Measurements from ENCODE around the gene TAS2R50.

TAS2R50 gene

GRCh38 chr12:10968765-10969456 lies 17.8 kb downstream of the TAS2R50 start:
- H3K27ac Mint-ChIP-seq = no peak overlapping the region
- H3K27me3 Mint-ChIP-seq (ENCODE audit: low read depth) = no peaks in the 10 kb centered on the region
- no peaks in the 10 kb centered on the region for H3K4me1 Mint-ChIP-seq (ENCODE audit: low read depth)
- no peak overlapping the region for H3K4me3 Mint-ChIP-seq
- H3K9me3 Mint-ChIP-seq = no peaks in the 10 kb centered on the region
- H3K36me3 Mint-ChIP-seq (ENCODE audit: low read depth) = peaks cover 7% of the 10 kb centered on the region

GRCh38 chr12:10967409-10967808 lies 19.3 kb downstream of the TAS2R50 start:
- Mint-ChIP-seq H3K9me3 (no peaks in the 10 kb centered on the region), H3K36me3 (ENCODE audit: low read depth) (peaks cover 2% of the 10 kb centered on the region), H3K4me1 (ENCODE audit: low read depth) (no peaks in the 10 kb centered on the region), H3K27ac (no peak overlapping the region), H3K4me3 (no peak overlapping the region), H3K27me3 (ENCODE audit: low read depth) (no peaks in the 10 kb centered on the region)

- Mint-ChIP-seq H3K27ac (no peak overlapping the region), H3K9me3 (no peaks in the 10 kb centered on the region), H3K27me3 (ENCODE audit: low read depth) (no peaks in the 10 kb centered on the region), H3K4me1 (ENCODE audit: low read depth) (no peaks in the 10 kb centered on the region), H3K4me3 (no peak overlapping the region), H3K36me3 (ENCODE audit: low read depth) (peaks cover 2% of the 10 kb centered on the region)
Measured at GRCh38 chr12:10966314-10966713, 20.4 kb downstream of the TAS2R50 start.

- Mint-ChIP-seq H3K27ac (no peak overlapping the region), H3K4me3 (no peak overlapping the region), H3K27me3 (ENCODE audit: low read depth) (no peaks in the 10 kb centered on the region), H3K36me3 (ENCODE audit: low read depth) (peaks cover 2% of the 10 kb centered on the region), H3K4me1 (ENCODE audit: low read depth) (peaks cover 4% of the 10 kb centered on the region), H3K9me3 (no peaks in the 10 kb centered on the region)
Measured at GRCh38 chr12:10965476-10965875, 21.2 kb downstream of the TAS2R50 start.

GRCh38 chr12:10960211-10960610 lies 26.5 kb downstream of the TAS2R50 start:
- H3K9me3 Mint-ChIP-seq = peaks cover 9% of the 10 kb centered on the region

GRCh38 chr12:10959804-10960203 lies 26.9 kb downstream of the TAS2R50 start:
- H3K27ac Mint-ChIP-seq = no peak overlapping the region
- peaks cover 13% of the 10 kb centered on the region for H3K9me3 Mint-ChIP-seq
- peaks cover 7% of the 10 kb centered on the region for H3K27me3 Mint-ChIP-seq (ENCODE audit: low read depth)
- peaks cover 13% of the 10 kb centered on the region for H3K36me3 Mint-ChIP-seq (ENCODE audit: low read depth)
- peaks cover 17% of the 10 kb centered on the region for H3K4me1 Mint-ChIP-seq (ENCODE audit: low read depth)
- no peak overlapping the region for H3K4me3 Mint-ChIP-seq

More at GRCh38 chr12:10960211-10960610, 26.5 kb downstream of the TAS2R50 start:
- no peak overlapping the region for H3K27ac Mint-ChIP-seq
- H3K4me1 Mint-ChIP-seq (ENCODE audit: low read depth) = peaks cover 17% of the 10 kb centered on the region
- H3K4me3 Mint-ChIP-seq = no peak overlapping the region
- peaks cover 7% of the 10 kb centered on the region for H3K27me3 Mint-ChIP-seq (ENCODE audit: low read depth)
- peaks cover 10% of the 10 kb centered on the region for H3K36me3 Mint-ChIP-seq (ENCODE audit: low read depth)

- Mint-ChIP-seq H3K27ac (no peak overlapping the region), H3K4me3 (no peak overlapping the region), H3K27me3 (ENCODE audit: low read depth) (peaks cover 7% of the 10 kb centered on the region), H3K36me3 (ENCODE audit: low read depth) (peaks cover 16% of the 10 kb centered on the region), H3K4me1 (ENCODE audit: low read depth) (peaks cover 20% of the 10 kb centered on the region), H3K9me3 (peaks cover 21% of the 10 kb centered on the region)
Measured at GRCh38 chr12:10957741-10958140, 29.0 kb downstream of the TAS2R50 start.

GRCh38 chr12:10956085-10956484 lies 30.6 kb downstream of the TAS2R50 start:
- H3K4me3 Mint-ChIP-seq = no peak overlapping the region
- peaks cover 22% of the 10 kb centered on the region for H3K9me3 Mint-ChIP-seq
- peaks cover 7% of the 10 kb centered on the region for H3K27me3 Mint-ChIP-seq (ENCODE audit: low read depth)
- H3K27ac Mint-ChIP-seq = no peak overlapping the region
- peaks cover 17% of the 10 kb centered on the region for H3K36me3 Mint-ChIP-seq (ENCODE audit: low read depth)
- peaks cover 20% of the 10 kb centered on the region for H3K4me1 Mint-ChIP-seq (ENCODE audit: low read depth)

GRCh38 chr12:10952645-10953044 lies 34.1 kb downstream of the TAS2R50 start:
- H3K4me1 Mint-ChIP-seq (ENCODE audit: low read depth) = peaks cover 8% of the 10 kb centered on the region
- H3K9me3 Mint-ChIP-seq = peaks cover 42% of the 10 kb centered on the region
- no peak overlapping the region for H3K27ac Mint-ChIP-seq
- peaks cover 7% of the 10 kb centered on the region for H3K27me3 Mint-ChIP-seq (ENCODE audit: low read depth)
- no peak overlapping the region for H3K4me3 Mint-ChIP-seq
- peaks cover 21% of the 10 kb centered on the region for H3K36me3 Mint-ChIP-seq (ENCODE audit: low read depth)

- Mint-ChIP-seq H3K27me3 (ENCODE audit: low read depth) (no peaks in the 10 kb centered on the region), H3K36me3 (ENCODE audit: low read depth) (peaks cover 18% of the 10 kb centered on the region), H3K4me1 (ENCODE audit: low read depth) (peaks cover 9% of the 10 kb centered on the region), H3K27ac (no peak overlapping the region), H3K4me3 (no peak overlapping the region), H3K9me3 (peaks cover 19% of the 10 kb centered on the region)
Measured at GRCh38 chr12:10943167-10943566, 43.5 kb downstream of the TAS2R50 start.

GRCh38 chr12:10941916-10942607 lies 44.6 kb downstream of the TAS2R50 start:
- peaks cover 8% of the 10 kb centered on the region for H3K36me3 Mint-ChIP-seq (ENCODE audit: low read depth)
- H3K27me3 Mint-ChIP-seq (ENCODE audit: low read depth) = no peaks in the 10 kb centered on the region
- no peak overlapping the region for H3K4me3 Mint-ChIP-seq
- H3K27ac Mint-ChIP-seq = no peak overlapping the region
- peaks cover 9% of the 10 kb centered on the region for H3K4me1 Mint-ChIP-seq (ENCODE audit: low read depth)
- peaks cover 8% of the 10 kb centered on the region for H3K9me3 Mint-ChIP-seq

- Mint-ChIP-seq H3K9me3 (peaks cover 1% of the 10 kb centered on the region), H3K27me3 (ENCODE audit: low read depth) (no peaks in the 10 kb centered on the region), H3K36me3 (ENCODE audit: low read depth) (peaks cover 4% of the 10 kb centered on the region), H3K27ac (no peak overlapping the region), H3K4me3 (no peak overlapping the region), H3K4me1 (ENCODE audit: low read depth) (peaks cover 9% of the 10 kb centered on the region)
Measured at GRCh38 chr12:10941369-10941768, 45.3 kb downstream of the TAS2R50 start.

GRCh38 chr12:10940389-10940788 lies 46.3 kb downstream of the TAS2R50 start:
- H3K9me3 Mint-ChIP-seq = no peaks in the 10 kb centered on the region
- H3K36me3 Mint-ChIP-seq (ENCODE audit: low read depth) = peaks cover 3% of the 10 kb centered on the region
- H3K4me3 Mint-ChIP-seq = no peak overlapping the region
- H3K27me3 Mint-ChIP-seq (ENCODE audit: low read depth) = no peaks in the 10 kb centered on the region
- no peak overlapping the region for H3K27ac Mint-ChIP-seq
- peaks cover 9% of the 10 kb centered on the region for H3K4me1 Mint-ChIP-seq (ENCODE audit: low read depth)

GRCh38 chr12:10939163-10939562 lies 47.5 kb downstream of the TAS2R50 start, which contains the start of gene TAS2R14:
TAS2R14 (minus strand) TSS chr12:10939263; CDS start chr12:10939207, 56 bp downstream.
- peaks cover 9% of the 10 kb centered on the region for H3K4me1 Mint-ChIP-seq (ENCODE audit: low read depth)
- no peak within 1 kb of the TSS for H3K4me3 Mint-ChIP-seq
- no peaks in the 10 kb centered on the region for H3K36me3 Mint-ChIP-seq (ENCODE audit: low read depth)
- no peaks in the 10 kb centered on the region for H3K9me3 Mint-ChIP-seq
- H3K27me3 Mint-ChIP-seq (ENCODE audit: low read depth) = no peaks in the 10 kb centered on the region
- no peak within 1 kb of the TSS for H3K27ac Mint-ChIP-seq

GRCh38 chr12:10936506-10936905 lies 50.2 kb downstream of the TAS2R50 start:
- H3K36me3 Mint-ChIP-seq (ENCODE audit: low read depth) = no peaks in the 10 kb centered on the region
- no peaks in the 10 kb centered on the region for H3K27me3 Mint-ChIP-seq (ENCODE audit: low read depth)
- H3K27ac Mint-ChIP-seq = no peak overlapping the region
- H3K4me3 Mint-ChIP-seq = no peak overlapping the region
- peaks cover under 1% of the 10 kb centered on the region for H3K4me1 Mint-ChIP-seq (ENCODE audit: low read depth)
- H3K9me3 Mint-ChIP-seq = no peaks in the 10 kb centered on the region
